Body of pancreas (tissue), 4 donors: ENCODE results near the gene PRR5L.

ENCODE experiments used
- CTCF ChIP-seq, 7 experiments: fragments of 450-650 bp in 4 of 7; fragments of 200-600 bp in 3 of 7; sonication (generic) in 3 of 7; IDR thresholded peaks; one replicate each; pipeline ENCODE4 v1.5.1; 2016 to 2019; ENCODE audit warnings: antibody characterized with exemption in 7 of 7
- POLR2A ChIP-seq, 3 donors: fragments of 450-650 bp; IDR thresholded peaks; one replicate each; pipeline ENCODE4 v1.6.1; 2016; ENCODE audit warnings: antibody characterized with exemption in 3 of 3, mild to moderate bottlenecking in 2 of 3

GRCh38 chr11:36395978-36396736, 100.1 kb downstream of the PRR5L start:
- TF ChIP-seq CTCF (IDR thresholded peaks at IDR 0.05), result no peak
- no peak for TF ChIP-seq POLR2A (IDR thresholded peaks at IDR 0.05)
